ENCODE data around the gene HDAC8. TPM values are rescaled to one million over a fixed set of nuclear protein-coding genes. Genes with fewer than 3 reads are reported as not detected.
A peak's percentile ranks its signal among the peaks of the same experiment; 100 is the strongest.

Gene HDAC8
- total RNA-seq, 2 donors from 2014 or later: 12.0 to 13.0 TPM

DNA sequence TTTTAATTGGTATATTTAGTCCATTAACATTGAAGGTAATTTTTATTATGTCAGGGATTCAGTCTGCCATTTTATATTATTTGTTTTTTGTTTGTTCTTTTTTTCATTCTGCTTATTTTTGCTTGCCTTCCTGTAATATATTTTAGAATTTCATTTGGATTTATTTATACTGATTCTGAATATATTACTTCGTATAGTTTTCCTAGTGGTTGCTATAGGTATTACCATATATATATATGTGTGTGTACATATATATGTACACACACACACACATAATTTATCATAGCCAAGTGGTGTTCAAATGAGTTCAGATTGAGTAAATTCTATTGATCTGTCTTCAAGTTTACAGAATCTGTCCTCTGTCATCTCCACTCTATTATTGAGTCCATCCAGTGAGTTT is 278.1 kb downstream of the HDAC8 start:
- no peaks in the 10 kb centered on the region for H3K4me1 ChIP-seq
- H3K36me3 ChIP-seq: no peaks in the 10 kb centered on the region
- no peak overlapping the region for H3K27ac ChIP-seq
- TF ChIP-seq CTCF (IDR thresholded peaks at IDR 0.05): peak in 1 of 2 donors; percentile 23
- no peak overlapping the region for H3K4me3 ChIP-seq
- H3K27me3 ChIP-seq: no peaks in the 10 kb centered on the region
- DNase-seq (ENCODE audit: low spot score): no peak
- peaks cover 0 to 26% of the 10 kb centered on the region in 2 donors for H3K9me3 ChIP-seq

DNA sequence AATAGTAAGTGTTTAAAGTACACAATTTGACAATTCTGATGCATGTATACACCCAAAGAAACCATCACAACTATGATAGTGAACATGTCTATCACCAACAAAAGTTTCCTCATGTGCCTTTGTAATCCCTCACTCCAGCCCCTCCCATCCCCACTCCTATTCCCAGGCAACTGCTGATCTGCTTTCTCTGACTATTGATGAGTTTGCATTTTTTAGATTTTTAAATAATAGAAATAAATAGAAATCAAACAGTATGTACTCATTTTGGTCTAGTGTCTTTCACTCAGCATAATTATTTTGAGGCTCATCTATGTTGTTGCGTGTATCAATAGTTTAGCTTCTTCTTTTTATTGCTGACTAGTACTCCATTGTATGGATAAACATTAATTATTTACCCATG is 290.3 kb downstream of the HDAC8 start:
- no peak for DNase-seq (ENCODE audit: low spot score)
- Histone ChIP-seq H3K27ac (no peak overlapping the region), H3K4me1 (no peaks in the 10 kb centered on the region), H3K4me3 (no peak overlapping the region), H3K9me3 (no peaks in the 10 kb centered on the region), H3K27me3 (no peaks in the 10 kb centered on the region), H3K36me3 (no peaks in the 10 kb centered on the region)
- no peak for TF ChIP-seq CTCF (IDR thresholded peaks at IDR 0.05)

DNA sequence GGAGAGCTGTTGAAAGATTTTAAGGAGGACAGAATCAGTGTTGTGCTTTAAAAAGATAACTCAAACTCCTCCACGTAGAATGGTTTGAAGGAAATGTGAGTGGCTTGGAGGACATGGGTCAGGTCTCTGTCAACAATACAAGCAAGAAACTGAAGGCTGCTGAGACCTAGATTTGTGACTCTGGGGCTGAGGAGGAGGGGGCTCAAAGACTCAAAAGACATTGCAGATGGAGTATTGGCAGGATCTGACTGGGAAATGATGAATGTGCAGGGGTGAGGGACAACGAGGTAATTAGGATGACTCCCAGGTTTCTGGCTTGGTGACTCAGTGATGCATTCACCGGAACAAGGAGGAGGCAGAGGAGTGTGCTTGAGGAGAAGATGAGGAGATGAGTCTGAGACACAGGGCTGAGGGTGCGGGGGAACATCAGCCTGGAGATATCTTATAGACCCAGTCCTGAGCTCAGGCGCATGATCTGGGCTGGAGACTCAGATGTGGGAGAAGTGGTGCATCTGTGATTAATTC is 292.3 kb downstream of the HDAC8 start:
- Histone ChIP-seq H3K27me3 (no peaks in the 10 kb centered on the region), H3K4me3 (no peak overlapping the region), H3K36me3 (peaks cover 5% of the 10 kb centered on the region), H3K27ac (no peak overlapping the region), H3K4me1 (peaks cover 0 to 10% of the 10 kb centered on the region in 2 donors), H3K9me3 (no peaks in the 10 kb centered on the region)
- no peak for DNase-seq (ENCODE audit: low spot score)
- TF ChIP-seq CTCF (IDR thresholded peaks at IDR 0.05): no peak

Other genes with a start within 250 kb of the HDAC8 start
- 1 to 10 TPM; 5.9 to 9.3 TPM for gene PHKA1, start 141.5 kb upstream of the HDAC8 start, total RNA-seq
- gene DMRTC1B, start 204.0 kb upstream of the HDAC8 start, total RNA-seq: not detected
- gene FAM236B, start 209.8 kb upstream of the HDAC8 start, total RNA-seq: not detected
- gene FAM236D, start 235.4 kb upstream of the HDAC8 start, total RNA-seq: not detected

Data from right atrium auricular region (tissue), 2 donors.